Adipocyte (in vitro differentiated cells): Measurements from ENCODE around the gene DYNLT2B.
A peak's percentile ranks its signal among the peaks of the same experiment; 100 is the strongest.
"Not testable (repeated sequence)": the region's sequence is repeated elsewhere in the genome, so short reads cannot be mapped to it uniquely, and the experiment has no call there.

Experiments used
- DNase-seq: peaks from one replicate; pipeline ENCODE4 v3.0.0-alpha.2; 2015; ENCODE audit warnings: low read depth
- H3K27me3 ChIP-seq: replicated peaks from 2 replicates; pipeline ENCODE4 v1.7.0; 2013; ENCODE audit warnings: mild to moderate bottlenecking, low read length, moderate library complexity; ENCODE audit not compliant: control insufficient read depth, insufficient read depth
- H3K36me3 ChIP-seq: 2 replicates; pipeline ENCODE4 v1.7.0; 2013; ENCODE audit warnings: low read length, mild to moderate bottlenecking, moderate library complexity; ENCODE audit not compliant: control insufficient read depth, insufficient read depth, severe bottlenecking
- H3K4me1 ChIP-seq: 2 replicates; pipeline ENCODE4 v1.7.0; 2013; ENCODE audit warnings: mild to moderate bottlenecking, low read length, moderate library complexity; ENCODE audit not compliant: control insufficient read depth, insufficient read depth
- H3K4me3 ChIP-seq: 2 replicates; pipeline ENCODE4 v1.7.0; 2013; ENCODE audit warnings: mild to moderate bottlenecking, low read length, moderate library complexity
- H3K9ac ChIP-seq: 2 replicates; pipeline ENCODE4 v1.7.0; 2013; ENCODE audit warnings: mild to moderate bottlenecking, low read length, moderate library complexity
- H3K9me3 ChIP-seq: 2 replicates; pipeline ENCODE4 v1.7.0; 2013; ENCODE audit warnings: mild to moderate bottlenecking, low read length, moderate library complexity; ENCODE audit not compliant: control insufficient read depth

DYNLT2B gene

DNA sequence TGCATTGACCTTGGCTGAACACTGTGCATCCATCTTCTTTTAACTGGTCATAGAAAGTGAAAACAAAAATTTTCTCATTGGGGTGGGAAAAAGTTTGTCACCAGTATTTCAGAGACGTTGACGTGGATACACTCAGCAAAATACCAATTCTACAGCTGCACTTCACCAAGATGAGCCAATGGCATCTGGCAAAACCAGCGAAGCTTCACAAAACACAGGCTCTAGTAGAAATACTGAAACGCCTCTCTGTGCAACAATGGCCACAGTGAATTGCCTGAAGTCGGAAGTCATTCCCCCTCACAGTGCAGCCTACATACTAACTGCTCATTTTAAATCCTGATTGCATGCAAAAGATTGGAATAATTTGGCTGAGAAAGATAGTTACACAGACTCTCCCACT, 47.5 kb downstream of the DYNLT2B start:
- DNase-seq = no peak
- Histone ChIP-seq H3K36me3 (peaks cover 49% of the 10 kb centered on the region), H3K27me3 (no peaks in the 10 kb centered on the region), H3K4me3 (no peak overlapping the region), H3K4me1 (peaks cover 23% of the 10 kb centered on the region), H3K9ac (no peak overlapping the region), H3K9me3 (no peaks in the 10 kb centered on the region)

DNA sequence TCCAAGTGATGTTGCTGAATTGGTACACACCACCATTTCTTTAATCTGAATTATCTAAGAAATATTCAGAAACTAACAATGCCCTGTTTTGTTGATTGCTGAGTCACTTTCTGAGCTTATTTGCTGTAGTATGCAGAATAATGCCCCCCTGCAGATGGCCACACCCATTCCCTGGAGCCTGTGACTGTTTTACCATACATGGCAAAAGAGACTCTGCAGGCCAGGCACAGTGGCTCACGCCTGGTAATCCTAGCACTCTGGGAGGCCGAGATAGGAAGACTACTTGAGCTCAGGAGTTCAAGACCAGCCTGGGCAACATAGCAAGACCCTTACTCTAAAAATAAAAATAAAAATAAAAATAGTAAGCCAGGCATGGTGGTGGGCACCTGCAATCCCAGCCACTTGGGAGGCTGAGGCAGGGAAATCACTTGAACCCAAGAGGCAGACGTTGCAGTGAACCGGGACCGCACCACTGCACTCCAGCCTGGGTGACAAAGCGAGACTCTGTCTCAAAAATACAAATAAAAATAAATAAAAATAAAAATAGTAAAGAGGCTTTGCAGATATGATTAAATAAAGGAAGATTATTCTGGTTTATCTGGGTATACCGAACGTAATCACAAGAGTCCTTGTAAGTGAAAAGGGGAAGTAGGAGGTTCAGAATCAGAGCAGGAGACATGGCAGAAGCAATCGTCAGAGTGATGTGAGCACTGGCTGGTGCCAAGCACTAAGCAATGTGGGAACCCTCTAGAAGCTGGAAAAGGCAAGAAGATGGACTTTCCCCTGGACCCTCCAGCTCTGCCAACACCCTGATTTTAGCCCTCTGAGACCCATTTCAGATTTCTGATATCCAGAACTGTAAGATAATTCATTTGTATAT, 49.5 kb downstream of the DYNLT2B start:
- H3K9me3 ChIP-seq = no peaks in the 10 kb centered on the region
- peak; percentile 67 for DNase-seq
- no peak overlapping the region for H3K4me3 ChIP-seq
- peaks cover 15% of the 10 kb centered on the region for H3K4me1 ChIP-seq
- H3K27me3 ChIP-seq = no peaks in the 10 kb centered on the region
- peak overlapping the region; percentile 18 for H3K9ac ChIP-seq
- peaks cover 60% of the 10 kb centered on the region for H3K36me3 ChIP-seq

DNA sequence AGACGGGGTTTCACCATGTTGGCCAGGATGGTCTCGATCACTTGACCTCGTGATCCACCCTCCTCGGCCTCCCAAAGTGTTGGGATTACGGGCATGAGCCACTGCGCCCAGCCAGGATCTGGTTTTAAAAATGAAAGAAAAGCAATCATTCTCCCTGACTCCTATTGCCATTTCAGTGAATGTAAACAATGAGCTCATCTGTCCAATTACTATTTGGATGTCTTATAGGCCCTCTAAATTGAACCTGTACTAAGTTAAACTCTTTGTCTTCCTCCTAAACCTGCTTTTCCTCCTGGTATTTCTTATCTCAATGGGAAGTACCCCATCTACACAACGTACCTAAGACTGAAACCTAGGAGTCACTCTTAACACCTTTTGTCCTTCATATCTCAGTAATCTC, 54.2 kb downstream of the DYNLT2B start:
- no peak overlapping the region for H3K4me3 ChIP-seq
- H3K36me3 ChIP-seq = peaks cover 61% of the 10 kb centered on the region
- H3K4me1 ChIP-seq = peaks cover 12% of the 10 kb centered on the region
- no peak for DNase-seq
- no peaks in the 10 kb centered on the region for H3K27me3 ChIP-seq
- no peaks in the 10 kb centered on the region for H3K9me3 ChIP-seq
- no peak overlapping the region for H3K9ac ChIP-seq

DNA sequence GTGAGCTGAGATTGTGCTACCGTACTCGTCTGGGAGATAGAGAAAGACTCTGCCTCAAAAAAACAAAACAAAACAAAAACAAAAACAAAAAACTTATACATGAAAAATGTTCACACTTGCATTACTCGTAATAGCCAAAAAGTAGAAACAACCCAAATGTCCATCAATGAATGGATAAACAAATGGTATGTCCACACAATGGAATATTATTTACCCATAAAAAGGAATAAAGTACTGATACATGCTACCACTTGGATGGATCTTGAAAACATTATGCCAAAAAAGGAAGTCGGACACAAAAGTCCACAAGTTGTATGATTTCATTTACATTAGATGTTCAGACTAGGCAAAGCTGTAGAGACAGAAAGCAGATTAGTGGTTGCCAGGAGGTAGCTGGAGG, 57.3 kb downstream of the DYNLT2B start:
- DNase-seq = no peak
- Histone ChIP-seq H3K9me3 (no peaks in the 10 kb centered on the region), H3K4me1 (no peaks in the 10 kb centered on the region), H3K9ac (no peak overlapping the region), H3K4me3 (no peak overlapping the region), H3K36me3 (peaks cover 62% of the 10 kb centered on the region), H3K27me3 (no peaks in the 10 kb centered on the region)

DNA sequence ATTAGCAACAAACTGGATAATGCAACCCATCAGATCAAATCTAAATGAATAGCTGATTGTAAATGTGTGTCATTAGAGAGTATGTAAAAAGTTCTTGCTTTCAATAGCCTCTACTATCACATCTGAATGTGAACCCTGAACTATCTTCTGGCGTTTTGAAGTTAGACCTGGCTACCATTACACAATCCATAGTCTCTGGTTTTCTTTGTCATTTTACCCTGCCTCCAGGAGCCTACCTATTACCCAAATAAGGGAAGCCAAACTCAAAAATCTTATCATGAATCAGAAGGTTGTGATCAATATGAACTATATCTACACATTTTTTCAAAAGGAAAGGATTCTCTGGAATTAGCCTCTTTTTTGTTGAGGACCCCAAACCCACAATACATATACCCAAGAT, 62.3 kb downstream of the DYNLT2B start:
- peaks cover 53% of the 10 kb centered on the region for H3K36me3 ChIP-seq
- no peak overlapping the region for H3K9ac ChIP-seq
- DNase-seq = no peak
- no peak overlapping the region for H3K4me3 ChIP-seq
- H3K27me3 ChIP-seq = no peaks in the 10 kb centered on the region
- H3K9me3 ChIP-seq = no peaks in the 10 kb centered on the region
- H3K4me1 ChIP-seq = no peaks in the 10 kb centered on the region

DNA sequence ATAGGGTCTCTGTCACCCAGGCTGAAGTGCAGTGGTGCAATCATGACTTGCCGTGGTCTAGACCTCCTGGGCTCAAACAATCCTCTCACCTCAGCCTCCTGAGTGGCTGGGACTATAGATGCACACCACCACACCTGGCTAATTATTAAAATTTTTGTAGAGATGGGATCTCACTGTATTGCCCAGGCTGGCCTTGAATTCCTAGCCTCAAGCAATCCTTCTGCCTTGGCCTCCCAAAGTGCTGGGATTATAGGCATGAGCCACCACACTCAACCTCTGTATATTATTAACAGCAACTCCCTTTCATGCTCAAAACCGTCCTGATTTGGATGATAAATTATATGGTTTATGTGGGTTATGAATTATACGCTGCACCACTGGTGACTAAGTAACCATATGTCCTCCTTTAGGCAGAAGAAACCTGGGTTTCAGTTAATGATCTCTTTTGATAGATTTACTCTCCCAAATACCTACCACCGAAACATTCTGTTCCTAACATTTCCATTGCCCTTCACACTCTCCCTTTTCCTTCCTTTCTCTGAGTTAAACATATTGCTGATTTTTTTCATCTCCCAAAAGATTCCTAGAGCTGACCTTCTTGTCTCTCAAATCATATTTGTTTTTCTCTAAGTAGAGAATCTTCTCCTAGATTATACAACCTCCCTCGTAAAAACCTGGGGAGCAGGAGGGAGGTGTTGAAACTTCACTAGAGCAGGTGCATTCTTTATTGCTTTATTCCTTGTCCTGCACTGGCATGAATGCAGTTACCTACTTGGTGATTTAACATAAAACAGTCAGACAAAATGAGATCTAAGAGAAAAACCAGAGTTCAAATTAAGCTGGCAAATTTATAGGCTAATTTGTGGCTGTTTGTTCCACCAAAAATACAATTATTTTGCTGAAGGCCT, 63.4 kb downstream of the DYNLT2B start:
- no peak for DNase-seq
- H3K4me3 ChIP-seq = no peak overlapping the region
- no peaks in the 10 kb centered on the region for H3K27me3 ChIP-seq
- H3K4me1 ChIP-seq = no peaks in the 10 kb centered on the region
- peaks cover 48% of the 10 kb centered on the region for H3K36me3 ChIP-seq
- no peak overlapping the region for H3K9ac ChIP-seq
- H3K9me3 ChIP-seq = no peaks in the 10 kb centered on the region

DNA sequence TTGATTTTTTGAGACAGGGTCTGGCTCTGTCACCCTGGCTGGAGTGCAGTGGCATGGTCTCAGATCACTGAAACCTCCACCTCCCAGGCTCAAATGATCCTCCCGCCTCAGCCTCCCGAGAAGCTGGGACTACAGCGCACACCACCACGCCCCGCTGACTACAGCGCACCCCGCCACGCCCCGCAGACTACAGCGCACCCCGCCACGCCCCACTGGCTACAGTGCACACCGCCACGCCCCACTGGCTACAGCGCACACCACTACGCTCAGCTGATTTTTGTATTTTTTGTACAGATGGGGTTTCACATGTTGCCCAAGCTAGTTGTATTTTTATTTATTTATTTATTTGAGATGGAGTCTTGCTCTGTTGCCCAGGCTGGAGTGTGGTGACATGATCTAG, 66.1 kb downstream of the DYNLT2B start:
- Histone ChIP-seq H3K27me3 (no peaks in the 10 kb centered on the region), H3K4me3 (no peak overlapping the region), H3K4me1 (no peaks in the 10 kb centered on the region), H3K36me3 (peaks cover 43% of the 10 kb centered on the region), H3K9me3 (no peaks in the 10 kb centered on the region), H3K9ac (no peak overlapping the region)
- DNase-seq = no peak

DNA sequence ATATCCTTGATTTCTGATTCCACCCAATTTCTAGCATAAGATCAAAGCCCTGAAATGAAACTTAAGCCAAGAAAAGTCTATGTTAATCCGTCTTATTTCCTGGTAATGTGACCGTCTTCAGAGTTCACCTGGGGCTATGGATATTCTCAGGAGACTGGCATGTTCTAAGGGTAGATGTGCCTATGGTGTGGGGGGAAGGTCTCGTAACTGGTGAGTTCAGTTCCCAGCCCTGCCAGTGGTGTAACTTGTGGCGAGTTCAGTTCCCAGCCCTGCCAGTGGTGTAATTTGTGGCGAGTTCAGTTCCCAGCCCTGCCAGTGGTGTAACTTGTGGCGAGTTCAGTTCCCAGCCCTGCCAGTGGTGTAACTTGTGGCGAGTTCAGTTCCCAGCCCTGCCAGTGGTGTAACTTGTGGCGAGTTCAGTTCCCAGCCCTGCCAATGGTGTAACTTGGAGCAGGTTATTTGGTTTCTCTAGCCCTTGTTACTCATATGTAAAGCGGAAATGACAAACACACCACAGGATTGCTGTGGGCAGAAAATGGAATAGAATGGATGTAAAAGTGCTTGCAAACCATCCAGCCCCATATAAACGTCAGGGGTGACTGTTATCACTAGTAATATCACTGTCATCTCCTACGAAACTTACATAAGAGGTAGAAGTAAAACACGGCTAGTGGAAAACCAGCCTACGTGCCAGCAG, 71.3 kb downstream of the DYNLT2B start:
- no peak overlapping the region for H3K4me3 ChIP-seq
- no peaks in the 10 kb centered on the region for H3K9me3 ChIP-seq
- H3K4me1 ChIP-seq = no peaks in the 10 kb centered on the region
- peaks cover 45% of the 10 kb centered on the region for H3K36me3 ChIP-seq
- H3K27me3 ChIP-seq = no peaks in the 10 kb centered on the region
- no peak overlapping the region for H3K9ac ChIP-seq
- DNase-seq = no peak

DNA sequence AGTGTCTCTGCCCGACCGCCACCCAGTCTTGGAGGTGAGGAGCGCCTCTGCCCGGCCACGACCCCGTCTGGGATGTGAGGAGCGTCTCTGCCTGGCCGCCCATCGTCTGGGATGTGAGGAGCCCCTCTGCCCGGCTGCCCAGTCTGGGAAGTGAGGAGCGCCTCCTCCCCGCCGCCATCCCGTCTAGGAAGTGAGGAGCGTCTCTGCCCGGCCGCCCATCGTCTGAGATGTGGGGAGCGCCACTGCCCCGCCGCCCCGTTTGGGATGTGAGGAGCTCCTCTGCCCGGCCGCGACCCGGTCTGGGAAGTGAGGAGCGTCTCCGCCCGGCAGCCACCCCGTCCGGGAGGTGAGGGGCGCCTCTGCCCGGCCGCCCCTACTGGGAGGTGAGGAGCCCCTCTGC, 73.9 kb downstream of the DYNLT2B start:
- H3K27me3 ChIP-seq, H3K9ac ChIP-seq, H3K4me3 ChIP-seq, DNase-seq, H3K9me3 ChIP-seq: not testable (repeated sequence)
- peaks cover 16% of the 10 kb centered on the region for H3K4me1 ChIP-seq
- peaks cover 61% of the 10 kb centered on the region for H3K36me3 ChIP-seq

DNA sequence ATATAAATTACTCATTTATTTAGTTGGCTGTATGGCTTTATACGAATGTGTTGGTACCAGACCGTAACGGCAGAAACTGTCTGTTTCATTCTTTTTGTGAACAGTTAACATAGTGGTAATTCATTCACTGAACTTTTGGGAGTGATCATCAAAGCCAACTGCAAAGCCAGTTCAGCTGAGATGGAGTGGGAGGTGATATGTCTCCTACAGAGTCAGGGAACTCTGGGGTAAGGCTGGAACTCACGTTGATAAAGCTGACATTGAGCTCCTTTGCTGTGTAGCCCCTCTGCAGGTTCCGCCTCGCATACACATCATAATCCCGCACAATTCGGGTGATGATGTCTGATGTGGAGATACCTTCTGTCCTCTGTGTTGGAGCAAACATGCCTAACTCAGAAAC, 76.3 kb downstream of the DYNLT2B start:
- Histone ChIP-seq H3K4me3 (no peak overlapping the region), H3K9me3 (no peaks in the 10 kb centered on the region), H3K27me3 (no peaks in the 10 kb centered on the region), H3K36me3 (peaks cover 71% of the 10 kb centered on the region), H3K9ac (no peak overlapping the region), H3K4me1 (peaks cover 18% of the 10 kb centered on the region)
- no peak for DNase-seq
